Hepatocyte (in vitro differentiated cells): ENCODE data around the gene TK1.

ENCODE experiments used
- EZH2 ChIP-seq: fragments of 200-600 bp; sonication (generic); IDR thresholded peaks from 2 replicates; pipeline ENCODE4 v1.6.1; 2016; ENCODE audit warnings: antibody characterized with exemption, mild to moderate bottlenecking, borderline replicate concordance
- EZH2phosphoT487 ChIP-seq: fragments of 200-600 bp; sonication (generic); IDR thresholded peaks from one replicate; pipeline ENCODE4 v1.6.1; 2018; ENCODE audit warnings: antibody characterized with exemption, mild to moderate bottlenecking, low read depth, moderate library complexity; ENCODE audit not compliant: unreplicated experiment, severe bottlenecking
- TF ChIP-seq, protein P1 (sequence below): fragments of 200-600 bp; sonication (generic); IDR thresholded peaks from 2 replicates; pipeline ENCODE4 v1.5.1; 2016; ENCODE audit warnings: antibody characterized with exemption, mild to moderate bottlenecking; ENCODE audit not compliant: poor library complexity

DNA sequence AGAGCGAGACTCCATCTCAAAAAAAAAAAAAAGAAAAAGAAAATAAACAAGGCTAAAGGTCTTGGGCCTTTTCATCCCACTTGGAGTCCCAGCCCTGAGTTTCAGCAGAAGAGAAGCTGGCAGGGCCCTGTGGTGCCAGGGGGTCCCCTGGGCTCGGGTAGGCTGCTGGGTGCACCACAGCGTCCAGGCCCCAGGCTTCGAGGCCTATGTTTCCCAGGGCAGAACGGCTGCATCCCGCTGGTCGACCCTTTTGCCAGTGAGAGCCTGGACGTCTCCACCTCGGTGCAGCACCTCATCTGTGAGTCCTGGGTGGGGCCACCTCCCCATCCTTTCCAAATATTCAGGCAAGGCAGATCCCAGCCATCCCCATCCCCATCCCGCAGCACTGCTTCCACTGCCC lies 46.8 kb upstream of the TK1 start:
- TF ChIP-seq, protein P1, sequence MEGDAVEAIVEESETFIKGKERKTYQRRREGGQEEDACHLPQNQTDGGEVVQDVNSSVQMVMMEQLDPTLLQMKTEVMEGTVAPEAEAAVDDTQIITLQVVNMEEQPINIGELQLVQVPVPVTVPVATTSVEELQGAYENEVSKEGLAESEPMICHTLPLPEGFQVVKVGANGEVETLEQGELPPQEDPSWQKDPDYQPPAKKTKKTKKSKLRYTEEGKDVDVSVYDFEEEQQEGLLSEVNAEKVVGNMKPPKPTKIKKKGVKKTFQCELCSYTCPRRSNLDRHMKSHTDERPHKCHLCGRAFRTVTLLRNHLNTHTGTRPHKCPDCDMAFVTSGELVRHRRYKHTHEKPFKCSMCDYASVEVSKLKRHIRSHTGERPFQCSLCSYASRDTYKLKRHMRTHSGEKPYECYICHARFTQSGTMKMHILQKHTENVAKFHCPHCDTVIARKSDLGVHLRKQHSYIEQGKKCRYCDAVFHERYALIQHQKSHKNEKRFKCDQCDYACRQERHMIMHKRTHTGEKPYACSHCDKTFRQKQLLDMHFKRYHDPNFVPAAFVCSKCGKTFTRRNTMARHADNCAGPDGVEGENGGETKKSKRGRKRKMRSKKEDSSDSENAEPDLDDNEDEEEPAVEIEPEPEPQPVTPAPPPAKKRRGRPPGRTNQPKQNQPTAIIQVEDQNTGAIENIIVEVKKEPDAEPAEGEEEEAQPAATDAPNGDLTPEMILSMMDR: no peak
- no peak for TF ChIP-seq EZH2
- TF ChIP-seq EZH2phosphoT487: no peak
